CD4-positive, alpha-beta T cell treated with Interleukin-12 subunit alpha and Interleukin-12 subunit beta, for 1 hour (primary cell): ENCODE data around the gene CDH3.
A peak's percentile ranks its signal among the peaks of the same experiment; 100 is the strongest.

Experiments
- DNase-seq: peaks from one replicate; pipeline ENCODE4 v3.0.0-alpha.2; 2020

Gene CDH3

GRCh38 chr16:68644715-68645493 is at the start of gene CDH3:
Gene CDH3 (plus strand): TSS chr16:68645310. CDS start chr16:68645380, 70 bp downstream.
- peak; percentile 24 for DNase-seq

DNA sequence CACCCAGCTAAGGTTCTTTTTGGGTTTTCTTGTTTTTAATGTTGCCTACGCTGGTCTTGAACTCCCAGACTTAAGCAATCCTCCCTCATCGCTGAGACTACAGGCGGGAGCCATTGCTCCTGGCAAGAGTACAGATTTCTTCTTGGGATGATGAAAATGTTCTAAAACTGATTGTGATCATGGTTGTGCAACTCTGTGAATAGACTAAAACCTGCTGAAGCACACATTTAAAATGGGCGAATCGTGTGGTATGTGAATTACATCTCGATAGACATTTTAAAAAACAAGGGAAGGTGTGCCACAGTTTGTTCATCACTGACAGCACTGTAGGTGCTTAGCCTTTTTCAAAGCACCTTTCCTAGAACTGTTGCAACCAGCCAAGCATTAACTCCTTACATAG is 48.8 kb upstream of the CDH3 start:
- no peak for DNase-seq

DNA sequence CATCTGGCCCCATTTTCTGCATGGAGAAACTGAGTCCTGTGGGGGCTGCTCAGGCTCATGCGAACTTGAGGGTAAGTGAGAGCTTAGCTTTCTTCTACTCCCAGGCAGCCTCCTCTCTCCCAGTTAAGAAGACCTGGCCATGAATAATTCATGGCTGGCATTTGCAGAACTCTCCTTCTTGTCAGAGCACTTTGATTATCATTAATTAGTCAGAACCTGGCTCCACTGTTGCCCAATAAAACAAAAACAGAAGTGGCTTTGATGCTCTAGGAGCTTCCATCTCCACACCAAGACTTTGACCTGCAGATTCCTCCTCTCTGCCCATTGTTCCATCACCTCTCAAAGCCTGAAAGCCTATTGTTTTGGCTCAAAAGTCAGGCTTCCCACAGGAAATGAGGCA is 45.5 kb upstream of the CDH3 start:
- no peak for DNase-seq

DNA sequence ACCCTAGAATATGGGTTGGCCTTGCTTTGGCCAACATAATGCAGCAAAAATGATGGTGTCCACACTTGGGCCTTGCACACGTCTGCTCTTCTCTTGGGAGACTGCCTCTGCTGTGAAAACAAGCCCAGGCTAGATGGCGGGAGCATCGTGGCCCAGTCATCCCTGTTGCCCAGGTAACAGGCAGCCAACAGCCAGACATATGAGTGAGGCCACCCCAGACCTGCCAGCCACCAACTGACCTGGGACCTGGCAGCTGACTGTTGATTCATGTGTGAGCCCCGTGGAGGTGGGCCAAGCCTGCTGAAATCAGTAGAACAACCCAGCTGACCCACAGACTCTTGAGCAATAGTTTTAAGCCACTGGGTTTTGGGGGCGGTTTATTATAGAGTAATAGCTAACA is 39.4 kb upstream of the CDH3 start:
- no peak for DNase-seq

DNA sequence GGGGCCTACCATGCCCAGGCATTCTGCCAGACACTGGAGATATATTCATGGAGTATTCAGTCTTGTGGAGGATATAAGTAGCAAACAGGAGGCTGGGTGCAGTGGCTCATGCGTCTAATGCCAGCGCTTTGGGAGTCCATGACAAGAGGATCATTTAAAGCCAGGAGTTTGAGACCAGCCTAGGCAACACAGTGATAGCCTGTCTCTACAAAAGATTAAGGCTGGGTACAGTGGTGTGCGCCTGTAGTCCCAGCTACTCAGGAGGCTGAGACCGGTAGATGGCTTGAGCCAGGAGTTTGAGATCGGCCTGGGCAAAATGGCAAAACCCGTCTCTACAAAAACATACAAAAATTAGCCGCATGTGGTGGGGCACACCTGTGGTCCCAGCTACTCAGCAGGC is 37.7 kb upstream of the CDH3 start:
- no peak for DNase-seq

GRCh38 chr16:68608330-68608729 is 36.8 kb upstream of the CDH3 start:
- DNase-seq, result no peak

GRCh38 chr16:68612996-68613395 is 32.1 kb upstream of the CDH3 start:
- DNase-seq, result no peak

GRCh38 chr16:68617734-68618133 is 27.4 kb upstream of the CDH3 start:
- DNase-seq, result no peak

DNA sequence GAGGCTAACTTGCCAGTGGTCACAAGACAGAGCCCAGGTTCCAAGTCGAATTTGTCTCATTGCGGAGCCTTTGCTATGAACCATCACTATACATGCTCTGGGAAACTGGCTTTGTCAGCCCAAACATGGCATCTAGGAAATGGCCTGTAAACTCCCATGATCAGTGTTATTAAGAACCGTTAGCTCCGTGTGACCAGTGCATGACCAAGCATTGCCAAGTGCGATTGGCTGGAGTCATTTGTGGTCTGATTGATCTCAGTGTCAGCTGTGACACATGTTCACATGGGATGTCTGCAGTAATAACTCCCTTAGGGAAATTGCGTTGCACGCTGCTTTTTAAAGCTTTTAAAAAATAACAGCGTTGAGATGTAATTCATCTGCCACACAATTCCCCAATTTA is 18.6 kb upstream of the CDH3 start:
- DNase-seq, result no peak

DNA sequence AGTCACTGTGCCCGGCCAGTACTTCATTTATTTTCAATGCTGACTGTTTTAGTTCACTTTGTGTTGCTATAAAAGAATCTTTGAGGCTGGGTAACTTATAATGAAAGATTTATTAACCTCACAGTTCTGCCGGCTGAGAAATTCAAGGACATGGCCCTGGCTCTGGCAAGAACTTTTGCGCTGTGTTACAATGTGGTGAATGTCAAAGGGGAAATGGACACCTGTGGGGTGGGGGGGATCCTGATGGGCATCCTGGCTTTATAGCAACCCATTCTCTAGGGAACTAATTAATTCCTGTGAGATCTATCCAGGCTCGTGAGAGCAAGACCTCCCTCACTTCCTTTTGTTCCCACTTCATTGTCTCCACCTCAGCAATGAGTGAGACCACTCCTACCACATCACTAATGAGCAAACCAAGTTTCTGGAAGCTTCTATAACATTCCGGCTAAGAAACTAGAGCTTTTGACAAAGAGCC is 17.1 kb upstream of the CDH3 start:
- DNase-seq, result no peak

DNA sequence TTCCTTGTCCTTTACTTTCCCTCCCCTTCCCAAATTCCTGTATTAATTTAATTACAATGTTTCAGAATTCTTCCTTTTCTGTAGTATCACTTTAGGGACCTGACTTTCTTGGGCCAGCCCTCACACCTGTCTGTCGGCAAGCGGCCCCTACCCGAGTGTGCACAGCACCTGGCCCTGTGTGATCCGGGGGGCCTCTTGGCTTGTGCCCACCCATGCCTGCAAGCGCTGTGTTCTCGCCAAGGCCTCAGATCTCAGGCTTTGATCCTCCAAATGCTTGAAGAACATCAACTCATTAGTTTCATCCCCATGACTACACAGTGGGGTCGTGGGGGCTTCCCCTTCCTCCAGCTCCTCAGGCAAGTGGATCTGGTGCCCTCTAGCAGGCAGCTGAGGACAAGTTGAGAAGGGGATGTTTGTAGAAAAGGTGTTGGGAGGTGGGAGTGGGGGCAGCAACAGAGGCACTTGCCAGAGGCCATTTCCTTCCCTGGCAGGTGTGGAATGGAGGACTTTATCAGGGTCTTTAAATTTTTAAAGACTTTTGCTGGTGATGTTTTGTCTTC is 15.7 kb upstream of the CDH3 start:
- DNase-seq, result no peak

GRCh38 chr16:68636064-68636560 is 9.0 kb upstream of the CDH3 start:
- DNase-seq, result no peak

DNA sequence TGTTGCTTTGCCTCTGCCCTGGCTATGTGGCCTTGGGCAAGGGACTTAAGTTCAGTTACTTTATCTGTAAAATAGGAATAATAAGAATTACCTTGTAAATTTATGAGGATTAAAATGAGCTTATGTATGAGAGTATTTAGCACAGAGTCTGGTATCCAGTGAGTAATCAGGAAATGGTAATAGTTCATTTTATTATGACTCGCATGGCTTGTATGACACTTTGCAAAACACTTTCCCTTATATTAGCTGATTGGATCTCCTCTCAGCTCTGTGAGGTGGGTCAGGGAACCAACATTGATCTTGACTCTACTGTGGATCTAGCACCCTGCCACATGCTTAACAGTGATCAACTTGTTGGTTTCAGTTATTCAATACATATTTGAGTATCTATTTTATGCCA is 8.3 kb upstream of the CDH3 start:
- DNase-seq, result no peak

DNA sequence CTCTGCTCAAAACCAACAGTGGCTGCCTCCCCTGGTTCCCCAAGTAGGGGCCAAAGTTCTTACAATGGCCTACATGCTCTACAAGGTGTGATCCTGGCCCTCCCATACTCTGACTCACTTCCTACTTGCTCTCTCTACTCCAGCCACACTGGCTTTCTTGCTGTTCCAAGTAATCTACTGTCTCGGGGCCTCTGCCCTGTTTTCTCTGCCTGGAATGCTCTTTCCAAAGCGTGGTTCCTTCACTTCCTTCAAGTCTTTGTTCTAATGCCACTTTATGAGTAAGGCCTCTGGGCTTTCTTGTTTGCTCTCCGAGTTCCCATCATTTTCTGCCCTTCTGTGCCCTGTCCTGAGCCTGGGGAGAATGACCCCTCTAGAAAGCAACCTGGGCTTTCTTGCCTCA is 4.1 kb upstream of the CDH3 start:
- DNase-seq, result no peak

GRCh38 chr16:68642047-68642435 is 3.1 kb upstream of the CDH3 start:
- no peak for DNase-seq

DNA sequence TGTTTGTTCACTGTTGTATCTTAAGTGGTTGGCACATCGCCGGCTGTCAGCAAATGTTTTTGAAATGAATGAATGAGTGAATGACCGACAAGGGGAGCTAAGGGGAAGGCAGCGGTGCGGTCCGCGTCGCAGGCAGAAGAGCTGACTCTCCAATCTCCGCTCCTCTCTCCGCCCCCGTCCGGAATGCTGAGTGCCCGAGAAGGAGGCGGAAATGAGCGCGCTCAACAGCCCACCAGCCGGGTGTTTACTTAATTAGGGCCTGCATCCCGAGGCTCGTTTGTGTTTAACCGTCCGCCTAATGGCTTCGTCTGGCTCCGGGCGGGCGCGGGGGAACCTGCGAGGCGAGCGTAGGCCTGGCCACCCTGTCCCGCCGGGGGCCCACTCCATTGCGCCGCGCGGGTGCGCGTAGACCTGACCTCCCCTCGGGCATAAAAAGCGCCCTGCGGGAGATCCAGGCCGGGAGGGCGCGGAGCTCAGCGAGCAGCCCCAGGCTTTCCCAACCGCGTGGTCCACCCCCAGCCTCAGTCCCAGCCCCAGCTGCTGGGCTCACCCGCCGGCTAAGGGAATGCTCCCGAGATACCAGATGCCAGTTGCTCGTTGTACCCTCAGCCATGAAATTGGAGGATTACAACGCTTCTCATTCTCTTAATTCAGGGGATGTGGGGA is 2.5 kb upstream of the CDH3 start:
- no peak for DNase-seq

- no peak for DNase-seq
These were observed 1.9 kb upstream of the CDH3 start for GRCh38 chr16:68643227-68643626.

GRCh38 chr16:68643847-68644246 is 1.3 kb upstream of the CDH3 start:
- no peak for DNase-seq

- no peak for DNase-seq
These were observed 814 bp upstream of the CDH3 start for GRCh38 chr16:68644296-68644695.

GRCh38 chr16:68645494-68646388 is 631 bp downstream of the CDH3 start:
- no peak for DNase-seq

DNA sequence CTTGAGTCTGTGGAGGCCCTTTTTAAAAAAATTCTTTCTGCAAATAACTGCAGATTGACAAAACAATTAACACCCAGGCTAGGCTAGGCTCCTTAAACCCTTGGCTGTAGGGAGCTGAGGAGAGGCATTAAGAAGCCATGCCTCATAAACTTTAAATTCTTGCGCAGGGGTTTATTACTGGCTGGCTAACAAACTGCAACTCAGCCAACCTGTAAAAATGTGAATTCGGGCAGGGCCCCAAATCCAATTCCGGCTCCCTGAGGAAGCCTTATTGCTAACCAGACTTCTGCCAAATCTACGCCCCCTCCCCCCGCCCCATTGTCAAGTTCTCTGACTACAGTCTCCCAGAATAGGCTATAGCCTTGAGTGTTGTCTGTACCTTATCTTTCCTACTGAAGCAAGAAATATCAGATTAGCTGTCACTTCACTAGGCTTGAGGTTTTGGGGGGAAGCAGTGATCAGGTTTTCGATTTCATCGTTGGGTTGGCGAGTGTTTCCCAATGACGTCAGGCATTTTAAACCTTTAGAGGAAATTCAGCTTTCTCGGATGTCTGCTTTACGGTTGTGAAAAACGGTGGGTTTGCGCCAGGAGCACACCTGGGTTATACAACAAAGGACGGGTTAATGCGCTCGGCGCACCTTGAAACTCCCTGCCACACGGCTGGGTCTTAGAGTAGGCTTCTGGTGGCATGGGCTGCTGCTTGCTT is 2.0 kb downstream of the CDH3 start:
- DNase-seq, result no peak

- no peak for DNase-seq
These were observed 6.0 kb downstream of the CDH3 start for GRCh38 chr16:68651136-68651535.
